IMR-90 (cell line): Measurements from ENCODE around the gene IL1RAPL1. TPM values are rescaled to one million over a fixed set of nuclear protein-coding genes. Genes with fewer than 3 reads are reported as not detected.

ENCODE experiments used
- ATAC-seq: fragments of 200-7000 bp; cut with Tn5 transposase; 2 replicates; pipeline ENCODE4 v1.9.1; 2020; ENCODE audit warnings: low read depth, mild to moderate bottlenecking, moderate library complexity
- BruUV-seq: library from RNA; stranded (reverse); fragments of 400-500 nt; replicated peaks from 2 replicates; lab custom pipeline; 2021; lab: Mats Ljungman, UMichigan
- CTCF ChIA-PET: fragments of 300-600 bp; formaldehyde crosslinking; extraction: SDS; loops from one replicate; lab custom pipeline; 2021; ENCODE audit warnings: antibody characterized with exemption; lab: Yijun Ruan, JAX
- POLR2A ChIA-PET: fragments of 300-600 bp; sonication (Branson Sonifier 250); formaldehyde crosslinking; loops from one replicate; lab custom pipeline; 2022; ENCODE audit warnings: antibody characterized with exemption; ENCODE audit not compliant: unreplicated experiment; lab: Charles Lee
- DNase-seq: peaks from one replicate; pipeline ENCODE4 v3.0.0; 2013
- H2AFZ ChIP-seq: replicated peaks from 2 replicates; pipeline ENCODE3; 2013; ENCODE audit warnings: low read length, mild to moderate bottlenecking; ENCODE audit not compliant: poor library complexity
- H2AK5ac ChIP-seq: 2 replicates; pipeline ENCODE4 v1.6.1; 2013; ENCODE audit warnings: low read depth, low read length, inconsistent platforms
- H2AK9ac ChIP-seq: replicated peaks from 2 replicates; pipeline ENCODE3; 2013; ENCODE audit warnings: mild to moderate bottlenecking, low read depth, low read length, moderate library complexity; ENCODE audit not compliant: poor library complexity
- H2BK120ac ChIP-seq: 2 replicates; pipeline ENCODE4 v1.6.1; 2013; ENCODE audit warnings: low read depth, low read length, inconsistent platforms
- H2BK15ac ChIP-seq: 3 replicates; pipeline ENCODE4 v1.6.1; 2013; ENCODE audit warnings: low read depth, low read length, inconsistent platforms
- H2BK20ac ChIP-seq: 2 replicates; pipeline ENCODE4 v1.6.1; 2013; ENCODE audit warnings: low read depth, mild to moderate bottlenecking, inconsistent platforms, low read length, moderate library complexity
- H2BK5ac ChIP-seq: 2 replicates; pipeline ENCODE4 v1.6.1; 2013; ENCODE audit warnings: mild to moderate bottlenecking, low read depth, low read length, inconsistent platforms; ENCODE audit not compliant: poor library complexity, severe bottlenecking
- H3K14ac ChIP-seq: replicated peaks from 2 replicates; pipeline ENCODE4 v1.6.1; 2013; ENCODE audit warnings: low read depth, low read length, inconsistent platforms
- H3K18ac ChIP-seq: 2 replicates; pipeline ENCODE4 v1.6.1; 2013; ENCODE audit warnings: low read depth, low read length, control low read depth
- H3K23ac ChIP-seq: 2 replicates; pipeline ENCODE4 v1.6.1; 2013; ENCODE audit warnings: low read depth, low read length, inconsistent platforms
- H3K27ac ChIP-seq: 2 replicates; pipeline ENCODE4 v1.5.1; 2013; ENCODE audit warnings: mild to moderate bottlenecking, control low read depth, low read length; ENCODE audit not compliant: insufficient read depth
- H3K27me3 ChIP-seq: 2 replicates; pipeline ENCODE4 v1.6.1; 2013; ENCODE audit warnings: low read length; ENCODE audit not compliant: control insufficient read depth, insufficient read depth
- H3K36me3 ChIP-seq: 2 replicates; pipeline ENCODE4 v1.6.1; 2013; ENCODE audit warnings: low read length, mixed read lengths; ENCODE audit not compliant: control insufficient read depth, insufficient read depth
- H3K4ac ChIP-seq: 2 replicates; pipeline ENCODE4 v1.6.1; 2013; ENCODE audit warnings: low read depth, low read length, inconsistent platforms
- H3K4me1 ChIP-seq: 2 replicates; pipeline ENCODE4 v1.6.1; 2013; ENCODE audit warnings: low read length, mixed read lengths; ENCODE audit not compliant: control insufficient read depth, insufficient read depth
- H3K4me2 ChIP-seq: 2 replicates; pipeline ENCODE4 v1.6.1; 2013; ENCODE audit warnings: low read depth, mild to moderate bottlenecking, control low read depth, low read length, moderate library complexity
- H3K4me3 ChIP-seq: 2 replicates; pipeline ENCODE4 v1.5.1; 2013; ENCODE audit warnings: low read depth, mild to moderate bottlenecking, control low read depth, low read length, moderate library complexity; ENCODE audit not compliant: insufficient read depth
- H3K56ac ChIP-seq: 2 replicates; pipeline ENCODE4 v1.6.1; 2013; ENCODE audit warnings: low read length, inconsistent platforms; ENCODE audit not compliant: insufficient read depth; ENCODE audit errors: extremely low read depth
- H3K79me1 ChIP-seq, 2 experiments: 2 replicates each; pipeline ENCODE4 v1.6.1; 2013; ENCODE audit warnings: low read length in 2 of 2, inconsistent platforms in 1 of 2, low read depth in 1 of 2
- H3K9ac ChIP-seq: 2 replicates; pipeline ENCODE4 v1.6.1; 2013; ENCODE audit warnings: low read depth, low read length, control low read depth
- H3K9me1 ChIP-seq: 2 replicates; pipeline ENCODE4 v1.6.1; 2013; ENCODE audit warnings: low read length, inconsistent platforms; ENCODE audit not compliant: insufficient read depth
- H3K9me3 ChIP-seq: 2 replicates; pipeline ENCODE4 v1.6.1; 2013; ENCODE audit warnings: low read length; ENCODE audit not compliant: control insufficient read depth, insufficient read depth
- H4K20me1 ChIP-seq: 2 replicates; pipeline ENCODE4 v1.6.1; 2013; ENCODE audit warnings: low read length, inconsistent platforms; ENCODE audit not compliant: insufficient read depth
- H4K5ac ChIP-seq: 2 replicates; pipeline ENCODE4 v1.6.1; 2013; ENCODE audit warnings: mild to moderate bottlenecking, low read depth, low read length, control low read depth
- H4K8ac ChIP-seq, 2 experiments: 2 replicates each; pipeline ENCODE4 v1.6.1; 2013; ENCODE audit warnings: low read depth in 2 of 2, low read length in 2 of 2, control low read depth in 1 of 2, inconsistent platforms in 1 of 2
- H4K91ac ChIP-seq: 2 replicates; pipeline ENCODE4 v1.6.1; 2013; ENCODE audit warnings: low read depth, low read length, inconsistent platforms; ENCODE audit not compliant: insufficient read depth
- FOS ChIP-seq: fragments of 150-350 bp; IDR thresholded peaks from 2 replicates; pipeline ENCODE4 v1.6.1; 2016; ENCODE audit warnings: low read depth, low read length
- MAZ ChIP-seq: IDR thresholded peaks from 2 replicates; pipeline ENCODE4 v1.6.1; 2012; ENCODE audit warnings: low read depth, mild to moderate bottlenecking, low read length, improper control_type of control experiment, moderate library complexity, borderline replicate concordance
- MXI1 ChIP-seq: IDR thresholded peaks from 2 replicates; pipeline ENCODE4 v1.6.1; 2012; ENCODE audit warnings: low read depth, mild to moderate bottlenecking, low read length, moderate library complexity, borderline replicate concordance
- NFE2L2 ChIP-seq: fragments of 150-350 bp; IDR thresholded peaks from 2 replicates; pipeline ENCODE4 v1.6.1; 2016; ENCODE audit warnings: low read depth, mild to moderate bottlenecking, low read length
- POLR2A ChIP-seq: IDR thresholded peaks from 2 replicates; pipeline ENCODE4 v1.6.1; 2012; ENCODE audit warnings: mild to moderate bottlenecking, low read depth, low read length
- RCOR1 ChIP-seq: IDR thresholded peaks from 2 replicates; pipeline ENCODE4 v1.6.1; 2012; ENCODE audit warnings: mild to moderate bottlenecking, low read length, improper control_type of control experiment; ENCODE audit not compliant: insufficient replicate concordance
- RFX5 ChIP-seq: IDR thresholded peaks from 2 replicates; pipeline ENCODE4 v1.8.0; 2012; ENCODE audit warnings: low read depth, mild to moderate bottlenecking, low read length, moderate library complexity
- SMC3 ChIP-seq: fragments of 150-350 bp; IDR thresholded peaks from 2 replicates; pipeline ENCODE4 v1.6.1; 2016; ENCODE audit warnings: low read depth, mild to moderate bottlenecking, antibody characterized with exemption, low read length, moderate library complexity
- WGBS, 2 experiments: methylation state at CpG; one replicate each; pipeline versions ENCODE4 v1.1.5 to v1.1.7; 2013; ENCODE audit warnings: missing lambda C conversion rate in 2 of 2; ENCODE audit not compliant: insufficient read length in 1 of 2; ENCODE audit errors: extremely low coverage in 2 of 2; 5-methylcytosine and 5-hydroxymethylcytosine counted together
- dilution Hi-C: fragments of 300-500 bp; cut with HindIII; formaldehyde crosslinking; loops from one replicate; pipeline ENCODE4 v1.14.3; 2018; ENCODE audit warnings: low sequenced_read_pairs; ENCODE audit not compliant: unreplicated experiment
- in situ Hi-C: fragments of 300-500 bp; cut with MboI; formaldehyde crosslinking; loops from 3 replicates; pipeline ENCODE4 v1.14.3; 2019; ENCODE audit warnings: low sequenced_read_pairs, inconsistent platforms, mixed read lengths
- intact Hi-C: fragments of 100-400 bp; cut with micrococcal nuclease; formaldehyde crosslinking; loops from 2 replicates; pipeline ENCODE4 v1.10.0; 2022
- polyA plus RNA-seq, 3 experiments: library from polyadenylated mRNA; depleted of rRNA; stranded (reverse); fragments of >200 nt; gene quantifications; 2 replicates each; pipeline ENCODE4 v1.2.3, GENCODE V29; 2012; ENCODE audit warnings: low replicate concordance in 1 of 3
- total RNA-seq: library from RNA; depleted of rRNA; stranded (reverse); fragments of >200 nt; gene quantifications from 2 replicates; pipeline ENCODE4 v1.2.3, GENCODE V29; 2012

Gene IL1RAPL1
- total and polyA plus RNA-seq, 2 of the 4 experiments (the other 2 are of a cell fraction) = 1.5 to 9.0 TPM

DNA sequence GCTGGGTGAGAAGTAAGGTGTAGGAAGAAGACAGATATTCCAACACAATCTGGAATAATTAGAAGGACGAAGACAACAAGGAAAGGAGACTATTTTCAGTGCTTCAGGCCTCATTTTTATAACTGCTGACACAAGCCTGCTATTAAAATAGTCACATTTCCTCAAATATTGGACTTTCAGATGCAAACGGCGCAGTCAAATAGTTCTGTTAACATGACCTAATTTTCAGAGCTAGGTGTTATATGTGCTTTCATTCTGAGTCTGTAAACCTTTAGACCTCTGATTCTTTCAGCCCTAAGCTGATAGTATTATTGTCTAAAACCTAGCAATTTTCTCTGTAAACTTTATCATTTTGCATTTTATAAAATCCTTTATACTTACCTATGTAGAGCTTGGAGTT lies 261.5 kb downstream of the IL1RAPL1 start:
- POLR2A ChIA-PET = no interaction called here
- DNase-seq (no peak), ATAC-seq (no peak)
- Histone ChIP-seq H2AFZ (no peak overlapping the region), H4K8ac (no peak overlapping the region), H4K20me1 (no peaks in the 10 kb centered on the region), H3K56ac (no peak overlapping the region), H3K9me1 (no peaks in the 10 kb centered on the region), H2AK5ac (no peak overlapping the region), H4K91ac (no peak overlapping the region), H3K4me3 (no peak overlapping the region), H2BK5ac (no peak overlapping the region), H3K18ac (no peak overlapping the region), H3K4me1 (no peaks in the 10 kb centered on the region), H3K79me1 (no peaks in the 10 kb centered on the region), H3K36me3 (no peaks in the 10 kb centered on the region), H3K27me3 (no peaks in the 10 kb centered on the region; the same call in 1 of the 2 replicates), H2BK15ac (no peak overlapping the region), H3K4me2 (no peak overlapping the region), H3K27ac (no peak overlapping the region), H2AK9ac (no peak overlapping the region), H2BK120ac (no peak overlapping the region), H3K4ac (no peak overlapping the region), H4K5ac (no peak overlapping the region), H3K9ac (no peak overlapping the region), H2BK20ac (no peak overlapping the region), H3K14ac (no peak overlapping the region), H3K23ac (no peak overlapping the region), H3K9me3 (no peaks in the 10 kb centered on the region)
- intact Hi-C loops (no loop called here), dilution Hi-C loops (no loop called here), in situ Hi-C loops (no loop called here)
- TF ChIP-seq SMC3 (no peak), POLR2A (no peak), MAZ (no peak), RCOR1 (no peak), RFX5 (no peak), FOS (no peak), MXI1 (no peak), NFE2L2 (no peak)
- CTCF ChIA-PET = no interaction called here
- no CpG with 5 or more reads among the region's 3 CpGs for WGBS, 2 experiments
- BruUV-seq = no TSS peak
